HepG2 (cell line): Measurements from ENCODE around the gene CLDN15. TPM values are rescaled to one million over a fixed set of nuclear protein-coding genes. Genes with fewer than 3 reads are reported as not detected.
A peak's percentile ranks its signal among the peaks of the same experiment; 100 is the strongest.

Experiments used
- AKAP8 ChIP-seq: sonication (generic); formaldehyde crosslinking; IDR thresholded peaks from 2 replicates; pipeline ENCODE4 v1.5.1; 2020; ENCODE audit warnings: mild to moderate bottlenecking, missing genetic modification reagents
- CHD2 ChIP-seq: IDR thresholded peaks from 2 replicates; pipeline ENCODE4 v1.6.1; 2011; ENCODE audit warnings: low read depth, low read length, improper control_type of control experiment
- GATA4 ChIP-seq: sonication (generic); IDR thresholded peaks from 2 replicates; pipeline ENCODE4 v1.6.1; 2016; ENCODE audit warnings: antibody characterized with exemption, low read depth, borderline replicate concordance
- GTF2F1 ChIP-seq: fragments of 150-350 bp; IDR thresholded peaks from 2 replicates; pipeline ENCODE4 v1.6.1; 2014; ENCODE audit warnings: low read length
- JARID2 ChIP-seq: sonication (generic); formaldehyde crosslinking; IDR thresholded peaks from 2 replicates; pipeline ENCODE4 v1.8.1; 2023; ENCODE audit warnings: missing genetic modification reagents, inconsistent platforms; ENCODE audit not compliant: insufficient replicate concordance
- MAZ ChIP-seq, 2 experiments: sonication (generic) in 1 of 2; formaldehyde crosslinking in 1 of 2; IDR thresholded peaks; 2 replicates each; pipeline versions ENCODE4 v1.5.0 to v1.6.1; 2012 to 2020; ENCODE audit warnings: low read depth in 2 of 2, mild to moderate bottlenecking in 2 of 2, borderline replicate concordance in 1 of 2, improper control_type of control experiment in 1 of 2, low read length in 1 of 2, missing genetic modification reagents in 1 of 2, moderate library complexity in 1 of 2
- MTF1 ChIP-seq: sonication (generic); formaldehyde crosslinking; IDR thresholded peaks from 2 replicates; pipeline ENCODE4 v1.5.0; 2020; ENCODE audit warnings: missing genetic modification reagents
- NCOA1 ChIP-seq: sonication (generic); formaldehyde crosslinking; IDR thresholded peaks from 2 replicates; pipeline ENCODE4 v1.9.0; 2021; ENCODE audit warnings: missing genetic modification reagents
- SIN3A ChIP-seq: IDR thresholded peaks from 2 replicates; pipeline ENCODE4 v1.6.1; 2011; ENCODE audit warnings: low read depth, mild to moderate bottlenecking, control low read depth, low read length, borderline replicate concordance
- SIX1 ChIP-seq: sonication (generic); formaldehyde crosslinking; IDR thresholded peaks from 2 replicates; pipeline ENCODE4 v1.4.0; 2020; ENCODE audit warnings: missing genetic modification reagents, borderline replicate concordance
- SMAD9 ChIP-seq: sonication (generic); formaldehyde crosslinking; IDR thresholded peaks from 2 replicates; pipeline ENCODE4 v1.5.1; 2020; ENCODE audit warnings: mild to moderate bottlenecking, missing genetic modification reagents
- TMF1 ChIP-seq: sonication (generic); formaldehyde crosslinking; IDR thresholded peaks from 2 replicates; pipeline ENCODE4 v1.8.1; 2022; ENCODE audit warnings: low read depth, missing genetic modification reagents
- U2AF1 ChIP-seq: fragments of 200-400 bp; formaldehyde crosslinking; optimal IDR thresholded peaks from 2 replicates; pipeline ENCODE3; 2017; ENCODE audit warnings: mild to moderate bottlenecking, low read depth, low read length
- ZC3H13 ChIP-seq: sonication (generic); formaldehyde crosslinking; IDR thresholded peaks from 2 replicates; pipeline ENCODE4 v1.8.1; 2023; ENCODE audit warnings: mild to moderate bottlenecking, missing genetic modification reagents, moderate library complexity
- ZFP41 ChIP-seq: sonication (generic); formaldehyde crosslinking; IDR thresholded peaks from 2 replicates; pipeline ENCODE4 v1.4.0; 2020; ENCODE audit warnings: mild to moderate bottlenecking, missing genetic modification reagents, borderline replicate concordance
- ZNF335 ChIP-seq: sonication (generic); formaldehyde crosslinking; IDR thresholded peaks from 2 replicates; pipeline ENCODE4 v1.4.0; 2020; ENCODE audit warnings: missing genetic modification reagents
- ZNF547 ChIP-seq: sonication (generic); formaldehyde crosslinking; IDR thresholded peaks from 2 replicates; pipeline ENCODE4 v1.5.1; 2020; ENCODE audit warnings: mild to moderate bottlenecking, missing genetic modification reagents
- ZNF619 ChIP-seq: sonication (generic); formaldehyde crosslinking; IDR thresholded peaks from 2 replicates; pipeline ENCODE4 v1.4.0; 2020; ENCODE audit warnings: mild to moderate bottlenecking, missing genetic modification reagents
- polyA plus RNA-seq, 8 experiments: library from polyadenylated mRNA; depleted of rRNA in 3 of 8; stranded (reverse) in 7 of 8; unstranded in 1 of 8; fragments of >200 nt; fragmentation: Illumina TruSeq in 4 of 8; extraction: Trizol in 4 of 8; gene quantifications; 2 replicates each; pipeline versions ENCODE4 v1.2.1 to v1.2.3, GENCODE V29; 2011 to 2016; ENCODE audit warnings: low read depth in 4 of 8, missing spikeins in 1 of 8, mixed read lengths in 1 of 8; ENCODE audit not compliant: insufficient read depth in 1 of 8
- total RNA-seq, 5 experiments: library from RNA; depleted of rRNA; stranded (reverse); fragments of >200 nt; fragmentation: Illumina TruSeq; extraction: Trizol; gene quantifications; 2 replicates each; pipeline ENCODE4 v1.2.3, GENCODE V29; 2016; ENCODE audit warnings: low read depth in 1 of 5
- TF ChIP-seq, protein P1 (sequence below): sonication (generic); formaldehyde crosslinking; IDR thresholded peaks from 2 replicates; pipeline ENCODE4 v1.4.0; 2020; ENCODE audit warnings: low read depth, mild to moderate bottlenecking, missing genetic modification reagents
- TF ChIP-seq, protein P2 (sequence below): sonication (generic); formaldehyde crosslinking; IDR thresholded peaks from 2 replicates; pipeline ENCODE4 v1.4.0; 2020; ENCODE audit warnings: missing genetic modification reagents; ENCODE audit errors: not compliant biosample characterization
- TF ChIP-seq, protein P3 (sequence below): sonication (generic); formaldehyde crosslinking; conservative IDR thresholded peaks from 2 replicates; pipeline ENCODE4 v1.8.0; 2022; ENCODE audit warnings: missing genetic modification reagents
- TF ChIP-seq, protein P4 (sequence below): sonication (generic); formaldehyde crosslinking; IDR thresholded peaks from 2 replicates; pipeline ENCODE4 v1.8.1; 2023; ENCODE audit warnings: mild to moderate bottlenecking, moderate library complexity, missing genetic modification reagents
- TF ChIP-seq, protein P5 (sequence below): sonication (generic); formaldehyde crosslinking; IDR thresholded peaks from 2 replicates; pipeline ENCODE4 v1.8.0; 2022; ENCODE audit warnings: missing genetic modification reagents, mild to moderate bottlenecking, moderate library complexity, borderline replicate concordance

The CLDN15 gene
- total and polyA plus RNA-seq, 2 of the 13 experiments (the other 11 are each of a cell fraction or from before 2014, with no cell fraction given), result 7.1 to 17.8 TPM

DNA sequence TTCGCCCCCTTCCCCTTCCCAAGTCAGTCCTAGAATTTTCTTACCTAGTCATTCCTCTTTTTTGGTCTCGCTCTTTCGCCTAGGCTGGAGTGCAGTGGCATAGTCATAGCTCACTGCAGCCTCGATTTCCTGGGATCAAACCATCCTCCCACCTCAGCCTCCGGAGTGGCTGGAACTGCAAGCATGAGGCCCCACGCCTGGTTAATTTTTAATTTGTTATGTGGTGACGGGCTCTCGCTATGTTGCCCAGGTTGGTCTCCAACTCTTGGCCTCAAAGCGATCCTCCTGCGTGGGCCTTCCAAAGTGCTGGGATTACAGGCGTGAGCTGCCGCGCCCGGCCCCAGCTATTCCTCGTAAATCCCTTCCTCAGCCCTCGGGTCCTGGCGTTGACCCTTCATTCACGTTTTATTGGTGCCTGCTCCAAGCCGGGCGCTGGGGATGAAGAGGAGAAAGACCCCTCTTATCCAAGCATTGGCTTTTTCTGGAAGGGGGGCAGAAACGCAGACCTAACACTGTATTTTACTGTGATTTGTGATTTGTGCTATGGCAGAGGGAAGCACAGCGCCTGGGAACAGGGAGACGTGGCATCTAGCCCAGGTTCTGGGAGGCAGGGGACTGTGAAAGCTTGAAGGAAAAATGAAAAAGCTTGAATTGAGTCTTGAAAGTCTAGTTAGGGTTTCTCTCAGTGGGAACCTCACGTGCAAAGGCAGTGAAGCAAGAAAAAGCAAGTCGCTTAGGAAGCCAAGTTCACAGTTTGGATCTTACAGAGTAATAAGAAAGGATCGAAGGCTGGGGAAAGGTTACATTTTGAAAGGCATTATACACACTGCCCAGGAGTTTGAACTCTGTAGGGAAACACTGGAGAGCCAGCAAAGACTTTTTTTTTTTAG, 19.1 kb downstream of the CLDN15 start (continued):
- TF ChIP-seq, protein P1, sequence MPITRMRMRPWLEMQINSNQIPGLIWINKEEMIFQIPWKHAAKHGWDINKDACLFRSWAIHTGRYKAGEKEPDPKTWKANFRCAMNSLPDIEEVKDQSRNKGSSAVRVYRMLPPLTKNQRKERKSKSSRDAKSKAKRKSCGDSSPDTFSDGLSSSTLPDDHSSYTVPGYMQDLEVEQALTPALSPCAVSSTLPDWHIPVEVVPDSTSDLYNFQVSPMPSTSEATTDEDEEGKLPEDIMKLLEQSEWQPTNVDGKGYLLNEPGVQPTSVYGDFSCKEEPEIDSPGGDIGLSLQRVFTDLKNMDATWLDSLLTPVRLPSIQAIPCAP, result no peak
- no peak for TF ChIP-seq ZFP41 (CRISPR knock-in tag)
- TF ChIP-seq AKAP8 (CRISPR knock-in tag), result no peak
- no peak for TF ChIP-seq MTF1
- no peak for TF ChIP-seq MAZ (IDR thresholded peaks at IDR 0.05; ENCODE audit: borderline replicate concordance, low read depth, low read length)
- no peak for TF ChIP-seq MAZ (CRISPR knock-in tag; IDR thresholded peaks at IDR 0.05; ENCODE audit: low read depth)
- no peak for TF ChIP-seq TMF1 (CRISPR knock-in tag)
- TF ChIP-seq, protein P2, sequence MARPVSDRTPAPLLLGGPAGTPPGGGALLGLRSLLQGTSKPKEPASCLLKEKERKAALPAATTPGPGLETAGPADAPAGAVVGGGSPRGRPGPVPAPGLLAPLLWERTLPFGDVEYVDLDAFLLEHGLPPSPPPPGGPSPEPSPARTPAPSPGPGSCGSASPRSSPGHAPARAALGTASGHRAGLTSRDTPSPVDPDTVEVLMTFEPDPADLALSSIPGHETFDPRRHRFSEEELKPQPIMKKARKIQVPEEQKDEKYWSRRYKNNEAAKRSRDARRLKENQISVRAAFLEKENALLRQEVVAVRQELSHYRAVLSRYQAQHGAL (CRISPR knock-in tag), result no peak
- TF ChIP-seq U2AF1, result no peak
- TF ChIP-seq GTF2F1, result no peak
- TF ChIP-seq, protein P3, sequence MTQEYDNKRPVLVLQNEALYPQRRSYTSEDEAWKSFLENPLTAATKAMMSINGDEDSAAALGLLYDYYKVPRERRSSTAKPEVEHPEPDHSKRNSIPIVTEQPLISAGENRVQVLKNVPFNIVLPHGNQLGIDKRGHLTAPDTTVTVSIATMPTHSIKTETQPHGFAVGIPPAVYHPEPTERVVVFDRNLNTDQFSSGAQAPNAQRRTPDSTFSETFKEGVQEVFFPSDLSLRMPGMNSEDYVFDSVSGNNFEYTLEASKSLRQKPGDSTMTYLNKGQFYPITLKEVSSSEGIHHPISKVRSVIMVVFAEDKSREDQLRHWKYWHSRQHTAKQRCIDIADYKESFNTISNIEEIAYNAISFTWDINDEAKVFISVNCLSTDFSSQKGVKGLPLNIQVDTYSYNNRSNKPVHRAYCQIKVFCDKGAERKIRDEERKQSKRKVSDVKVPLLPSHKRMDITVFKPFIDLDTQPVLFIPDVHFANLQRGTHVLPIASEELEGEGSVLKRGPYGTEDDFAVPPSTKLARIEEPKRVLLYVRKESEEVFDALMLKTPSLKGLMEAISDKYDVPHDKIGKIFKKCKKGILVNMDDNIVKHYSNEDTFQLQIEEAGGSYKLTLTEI (CRISPR knock-in tag), result no peak
- no peak for TF ChIP-seq SIN3A
- TF ChIP-seq GATA4, result 0 out of 2 replicates have a peak, but pooled peaks have one; percentile 6
- no peak for TF ChIP-seq ZNF335 (CRISPR knock-in tag)
- no peak; the same call in 1 of the 2 replicates for TF ChIP-seq ZNF619 (CRISPR knock-in tag)
- TF ChIP-seq NCOA1, result no peak
- TF ChIP-seq JARID2, result no peak
- TF ChIP-seq, protein P4, sequence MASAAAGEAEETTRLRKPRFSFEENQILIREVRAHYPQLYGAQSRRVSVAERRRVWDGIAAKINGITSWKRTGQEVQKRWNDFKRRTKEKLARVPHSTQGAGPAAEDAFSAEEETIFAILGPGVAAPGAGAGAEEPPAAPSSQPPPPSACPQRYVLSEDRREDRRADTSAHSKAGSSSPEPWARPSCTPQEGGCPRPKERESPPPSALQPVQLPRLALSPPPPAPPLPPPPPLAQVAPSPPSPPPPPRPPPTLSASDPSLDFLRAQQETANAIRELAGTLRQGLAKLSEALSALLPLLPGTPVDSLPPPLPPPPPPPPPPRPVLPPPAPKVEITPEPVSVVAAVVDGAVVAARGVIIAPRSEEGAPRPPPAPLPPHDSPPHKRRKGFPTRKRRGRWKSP (CRISPR knock-in tag), result no peak
- TF ChIP-seq ZNF547 (CRISPR knock-in tag), result no peak; the same call in 1 of the 2 replicates
- TF ChIP-seq SIX1 (CRISPR knock-in tag), result no peak
- TF ChIP-seq SMAD9 (CRISPR knock-in tag), result no peak
- TF ChIP-seq CHD2, result no peak
- TF ChIP-seq, protein P5, sequence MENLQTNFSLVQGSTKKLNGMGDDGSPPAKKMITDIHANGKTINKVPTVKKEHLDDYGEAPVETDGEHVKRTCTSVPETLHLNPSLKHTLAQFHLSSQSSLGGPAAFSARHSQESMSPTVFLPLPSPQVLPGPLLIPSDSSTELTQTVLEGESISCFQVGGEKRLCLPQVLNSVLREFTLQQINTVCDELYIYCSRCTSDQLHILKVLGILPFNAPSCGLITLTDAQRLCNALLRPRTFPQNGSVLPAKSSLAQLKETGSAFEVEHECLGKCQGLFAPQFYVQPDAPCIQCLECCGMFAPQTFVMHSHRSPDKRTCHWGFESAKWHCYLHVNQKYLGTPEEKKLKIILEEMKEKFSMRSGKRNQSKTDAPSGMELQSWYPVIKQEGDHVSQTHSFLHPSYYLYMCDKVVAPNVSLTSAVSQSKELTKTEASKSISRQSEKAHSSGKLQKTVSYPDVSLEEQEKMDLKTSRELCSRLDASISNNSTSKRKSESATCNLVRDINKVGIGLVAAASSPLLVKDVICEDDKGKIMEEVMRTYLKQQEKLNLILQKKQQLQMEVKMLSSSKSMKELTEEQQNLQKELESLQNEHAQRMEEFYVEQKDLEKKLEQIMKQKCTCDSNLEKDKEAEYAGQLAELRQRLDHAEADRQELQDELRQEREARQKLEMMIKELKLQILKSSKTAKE (CRISPR knock-in tag), result no peak
- TF ChIP-seq ZC3H13 (CRISPR knock-in tag), result no peak
